Lower leg skin (tissue), 4 donors: ENCODE measurements around the gene CRIP1. TPM values are rescaled to one million over a fixed set of nuclear protein-coding genes. Genes with fewer than 3 reads are reported as not detected.

Experiments
- DNase-seq, 2 donors: peaks; one replicate each; pipeline ENCODE4 v3.0.0-alpha.2; 2019; ENCODE audit warnings: low spot score in 2 of 2
- H3K4me3 ChIP-seq: fragments of 200-600 bp; sonication (generic); 2 replicates; pipeline ENCODE4 v1.5.1; 2017; ENCODE audit warnings: mild to moderate bottlenecking, low read depth; ENCODE audit not compliant: poor library complexity, severe bottlenecking
- POLR2A ChIP-seq, 2 donors: fragments of 450-650 bp; IDR thresholded peaks; one replicate each; pipeline ENCODE4 v1.6.1; 2016 to 2017; ENCODE audit warnings: antibody characterized with exemption in 2 of 2, mild to moderate bottlenecking in 1 of 2, moderate library complexity in 1 of 2
- WGBS, 2 donors: methylation state at CpG; one replicate each; pipeline ENCODE4 v1.1.5; 2018; 5-methylcytosine and 5-hydroxymethylcytosine counted together
- intact Hi-C: fragments of 100-400 bp; cut with DNase I; formaldehyde crosslinking; loops from one replicate; pipeline ENCODE4 v1.15.0; 2023; ENCODE audit warnings: low total_unique reads
- total RNA-seq, 4 donors: library from RNA; depleted of rRNA; stranded (reverse); fragments of >200 nt; gene quantifications; one replicate each; pipeline ENCODE4 v1.1.0, GENCODE V29; 2016
- TF ChIP-seq, protein P1 (sequence below), 3 donors: fragments of 450-650 bp; IDR thresholded peaks; one replicate each; pipeline ENCODE4 v1.5.1; 2016; ENCODE audit warnings: antibody characterized with exemption in 3 of 3, mild to moderate bottlenecking in 3 of 3, moderate library complexity in 2 of 3

CRIP1 gene
- total RNA-seq, 4 donors from 2014 or later: 13.1 to 103 (median 63.2) TPM

DNA sequence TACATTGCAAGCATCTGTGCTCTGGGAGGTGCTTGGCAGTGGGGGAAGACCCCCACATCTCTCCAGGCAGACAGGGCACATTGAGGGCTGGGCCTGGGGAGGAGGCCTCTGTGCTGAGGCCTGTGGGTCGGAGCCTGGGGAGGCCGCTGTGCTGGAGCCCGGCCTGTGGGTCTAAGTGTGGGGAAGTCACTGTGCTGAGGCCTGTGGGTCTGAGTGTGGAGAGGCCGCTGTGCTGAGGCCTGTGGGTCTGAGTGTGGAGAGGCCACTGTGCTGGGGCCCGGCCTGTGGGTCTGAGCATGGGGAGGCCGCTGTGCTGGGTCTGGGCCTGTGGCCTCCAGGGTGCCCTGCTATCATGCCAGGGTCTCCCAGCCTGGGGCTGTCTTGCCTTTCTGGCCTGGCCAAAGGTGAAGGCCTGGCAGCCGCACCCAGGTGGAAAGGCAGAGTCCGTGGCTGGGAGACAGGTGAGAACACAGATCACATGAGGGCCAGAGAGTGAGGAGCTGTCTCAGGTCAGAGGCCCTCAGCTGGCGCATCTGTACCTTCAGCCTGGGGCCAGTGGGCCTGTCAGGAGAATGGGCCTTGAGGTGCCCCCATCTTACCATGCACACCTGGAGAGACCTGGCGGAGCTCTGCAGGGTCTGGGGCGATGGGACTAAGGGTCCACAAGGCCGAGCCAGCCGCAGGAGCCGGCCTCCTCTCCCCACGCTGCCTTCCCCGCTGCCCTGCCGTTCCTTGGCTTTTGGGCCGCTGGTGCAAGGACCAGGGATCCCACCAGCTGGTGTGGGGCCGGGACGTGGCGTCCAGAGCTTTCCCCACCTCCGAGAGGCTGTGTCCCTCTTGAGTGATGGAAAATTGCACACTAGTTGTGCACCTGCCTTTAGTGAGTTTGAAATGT, 30.7 kb upstream of the CRIP1 start:
- 90 to 91% methylated on average over 20 to 22 of the region's 22 CpGs for WGBS, 2 donors
- TF ChIP-seq, protein P1, sequence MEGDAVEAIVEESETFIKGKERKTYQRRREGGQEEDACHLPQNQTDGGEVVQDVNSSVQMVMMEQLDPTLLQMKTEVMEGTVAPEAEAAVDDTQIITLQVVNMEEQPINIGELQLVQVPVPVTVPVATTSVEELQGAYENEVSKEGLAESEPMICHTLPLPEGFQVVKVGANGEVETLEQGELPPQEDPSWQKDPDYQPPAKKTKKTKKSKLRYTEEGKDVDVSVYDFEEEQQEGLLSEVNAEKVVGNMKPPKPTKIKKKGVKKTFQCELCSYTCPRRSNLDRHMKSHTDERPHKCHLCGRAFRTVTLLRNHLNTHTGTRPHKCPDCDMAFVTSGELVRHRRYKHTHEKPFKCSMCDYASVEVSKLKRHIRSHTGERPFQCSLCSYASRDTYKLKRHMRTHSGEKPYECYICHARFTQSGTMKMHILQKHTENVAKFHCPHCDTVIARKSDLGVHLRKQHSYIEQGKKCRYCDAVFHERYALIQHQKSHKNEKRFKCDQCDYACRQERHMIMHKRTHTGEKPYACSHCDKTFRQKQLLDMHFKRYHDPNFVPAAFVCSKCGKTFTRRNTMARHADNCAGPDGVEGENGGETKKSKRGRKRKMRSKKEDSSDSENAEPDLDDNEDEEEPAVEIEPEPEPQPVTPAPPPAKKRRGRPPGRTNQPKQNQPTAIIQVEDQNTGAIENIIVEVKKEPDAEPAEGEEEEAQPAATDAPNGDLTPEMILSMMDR (IDR thresholded peaks at IDR 0.05): no peak
- TF ChIP-seq POLR2A (IDR thresholded peaks at IDR 0.05): no peak
- H3K4me3 ChIP-seq: no peak overlapping the region
- DNase-seq: no peak
- intact Hi-C loops: no loop called here

DNA sequence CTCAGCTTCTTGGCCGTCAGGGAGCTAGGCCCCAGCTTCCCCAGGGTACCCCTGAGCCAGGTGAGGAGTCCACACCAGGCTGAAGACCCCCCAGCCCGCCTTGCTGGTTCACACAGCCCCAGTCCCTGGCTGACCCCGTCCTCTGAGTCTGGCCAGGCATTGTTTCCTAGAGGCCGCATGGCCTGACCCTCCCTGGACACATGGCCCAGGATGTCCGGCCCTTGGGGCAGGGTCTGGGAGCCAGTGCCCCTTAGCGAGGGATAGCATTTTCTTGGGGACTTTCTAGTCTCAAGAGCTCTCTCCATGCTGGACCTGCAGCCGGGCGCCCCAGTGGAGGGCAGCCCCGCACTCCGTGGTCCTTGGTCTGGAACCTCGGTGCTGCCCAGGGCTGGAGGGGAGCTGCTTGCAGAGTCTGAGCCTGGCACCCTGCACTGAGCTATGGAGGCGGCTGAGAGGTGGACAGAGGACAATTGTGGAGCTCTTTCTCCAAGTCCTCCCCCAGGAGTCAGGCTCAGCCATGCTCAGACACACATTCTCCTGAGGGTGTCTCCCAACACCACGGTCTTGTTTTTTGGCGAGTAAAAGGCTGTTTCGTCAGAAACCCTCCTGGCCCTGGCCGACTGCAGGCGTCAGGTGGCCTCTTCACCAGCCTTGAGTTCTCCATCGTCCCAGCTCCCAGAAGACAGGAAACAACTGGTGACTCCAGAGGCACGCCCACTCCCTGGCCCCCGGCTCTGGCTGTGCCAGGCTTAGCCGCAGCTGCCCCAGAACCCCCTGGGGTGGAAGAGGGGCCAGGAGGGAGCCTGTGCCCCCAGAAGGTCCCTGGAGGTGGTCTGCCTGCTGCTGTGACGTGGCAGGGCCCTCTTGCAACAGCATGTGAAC, 29.7 kb upstream of the CRIP1 start:
- no peak overlapping the region for H3K4me3 ChIP-seq
- no peak for DNase-seq
- intact Hi-C loops: no loop called here
- WGBS, 2 donors: 85 to 86% methylated on average over 19 to 22 of the region's 22 CpGs
- TF ChIP-seq, protein P1 (IDR thresholded peaks at IDR 0.05): no peak
- TF ChIP-seq POLR2A (IDR thresholded peaks at IDR 0.05): no peak

DNA sequence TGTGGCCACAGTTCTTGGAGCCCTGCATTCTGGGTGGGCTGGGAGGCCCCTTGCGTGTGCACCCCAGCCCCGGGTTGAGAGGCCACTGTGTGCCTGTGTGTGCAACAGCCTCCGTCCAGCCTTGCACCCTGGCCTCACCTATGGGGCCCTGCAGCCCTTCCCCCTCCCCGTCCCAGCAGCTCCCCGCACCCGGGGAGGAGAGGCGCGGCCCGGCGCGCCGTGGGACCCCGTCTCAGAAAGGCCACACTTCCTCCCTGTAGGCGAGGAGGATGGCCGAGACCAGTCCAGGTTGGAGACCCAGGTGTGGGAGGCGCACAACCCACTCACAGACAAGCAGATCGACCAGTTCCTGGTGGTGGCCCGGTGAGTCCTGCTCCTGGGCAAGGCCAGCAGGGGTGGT, 28.7 kb upstream of the CRIP1 start:
- 85 to 91% methylated on average over 9 to 17 of the region's 18 CpGs for WGBS, 2 donors
- intact Hi-C loops: no loop called here
- DNase-seq: no peak
- H3K4me3 ChIP-seq: no peak overlapping the region
- no peak for TF ChIP-seq POLR2A (IDR thresholded peaks at IDR 0.05)
- TF ChIP-seq, protein P1 (IDR thresholded peaks at IDR 0.05): no peak

DNA sequence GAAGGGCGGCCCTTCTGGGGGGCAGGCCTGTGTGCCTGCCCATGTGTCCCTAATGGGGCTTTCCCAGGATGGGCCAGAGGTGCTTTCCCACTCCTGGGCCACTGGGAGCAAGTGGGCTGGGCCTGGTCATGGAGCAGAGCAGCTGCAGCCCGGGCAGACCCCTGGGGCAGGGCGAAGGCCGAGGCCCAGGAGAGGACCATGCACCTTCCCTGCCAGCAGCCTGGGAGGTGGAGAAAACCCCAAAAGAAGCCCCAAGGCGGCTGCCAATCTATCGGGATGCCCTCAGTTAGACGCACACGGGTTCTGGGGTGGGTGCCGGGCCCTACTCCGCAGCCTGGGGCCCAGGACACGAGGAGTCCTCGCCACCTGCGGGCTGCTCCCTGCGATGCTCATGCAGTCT, 28.1 kb upstream of the CRIP1 start:
- no CpG with 5 or more reads among the region's 14 CpGs for WGBS, 2 donors
- no peak for TF ChIP-seq POLR2A (IDR thresholded peaks at IDR 0.05)
- TF ChIP-seq, protein P1 (IDR thresholded peaks at IDR 0.05): no peak
- intact Hi-C loops: no loop called here
- H3K4me3 ChIP-seq: no peak overlapping the region
- DNase-seq: no peak

DNA sequence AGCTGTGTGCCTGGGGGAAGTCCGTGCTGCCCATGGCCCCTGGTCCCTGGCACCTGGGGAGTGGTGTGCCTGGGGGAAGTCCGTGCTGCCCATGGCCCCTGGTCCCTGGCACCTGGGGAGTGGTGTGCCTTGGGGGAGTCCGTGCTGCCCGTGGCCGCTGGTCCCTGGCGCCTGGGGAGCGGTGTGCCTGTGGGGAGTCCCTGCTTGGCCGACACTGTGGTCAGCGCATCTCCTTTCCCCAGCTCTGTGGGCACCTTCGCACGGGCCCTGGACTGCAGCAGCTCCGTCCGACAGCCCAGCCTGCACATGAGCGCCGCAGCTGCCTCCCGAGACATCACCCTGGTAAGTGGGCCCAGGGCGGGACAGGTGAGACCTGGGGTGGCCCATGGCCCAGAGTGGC, 26.6 kb upstream of the CRIP1 start:
- no peak overlapping the region for H3K4me3 ChIP-seq
- DNase-seq: no peak
- intact Hi-C loops: no loop called here
- WGBS, 2 donors: 88 to 95% methylated on average over 3 to 9 of the region's 17 CpGs
- no peak for TF ChIP-seq POLR2A (IDR thresholded peaks at IDR 0.05)
- TF ChIP-seq, protein P1 (IDR thresholded peaks at IDR 0.05): no peak
